Measurements from ENCODE around the gene RIT2. TPM values are rescaled to one million over a fixed set of nuclear protein-coding genes. Genes with fewer than 3 reads are reported as not detected.
"Not testable (repeated sequence)": the region's sequence is repeated elsewhere in the genome, so short reads cannot be mapped to it uniquely, and the experiment has no call there.

Gene RIT2
- total RNA-seq, 1 experiment from 2014 or later, result not detected

DNA sequence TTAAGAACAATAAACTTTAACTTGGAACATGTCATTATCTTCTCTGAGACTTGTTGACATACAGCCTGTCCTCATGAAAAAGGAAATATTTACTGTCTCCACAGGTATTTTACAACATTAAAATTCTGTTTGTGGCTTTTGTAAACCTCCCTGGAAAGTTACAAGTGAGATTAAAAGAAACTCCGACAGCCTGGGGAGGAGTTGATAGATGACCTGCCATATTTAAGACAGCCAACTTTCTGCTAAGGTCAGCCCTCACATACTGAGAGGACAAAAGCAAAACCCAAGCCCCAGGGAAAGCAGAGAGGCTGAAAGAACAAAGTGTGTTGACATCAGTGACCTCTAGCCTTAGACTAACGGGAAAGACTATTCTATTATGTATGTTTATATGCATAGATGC is 350.2 kb downstream of the RIT2 start:
- DNase-seq (ENCODE audit: low read depth in 1 of 2, low spot score in 2 of 2), result no peak
- Histone ChIP-seq H3K27ac (no peak overlapping the region), H3K36me3 (no peaks in the 10 kb centered on the region), H3K9me3 (replicated peaks) (no peaks in the 10 kb centered on the region), H3K27me3 (replicated peaks) (no peaks in the 10 kb centered on the region), H3K4me1 (replicated peaks) (no peaks in the 10 kb centered on the region), H3K4me3 (no peak overlapping the region)

DNA sequence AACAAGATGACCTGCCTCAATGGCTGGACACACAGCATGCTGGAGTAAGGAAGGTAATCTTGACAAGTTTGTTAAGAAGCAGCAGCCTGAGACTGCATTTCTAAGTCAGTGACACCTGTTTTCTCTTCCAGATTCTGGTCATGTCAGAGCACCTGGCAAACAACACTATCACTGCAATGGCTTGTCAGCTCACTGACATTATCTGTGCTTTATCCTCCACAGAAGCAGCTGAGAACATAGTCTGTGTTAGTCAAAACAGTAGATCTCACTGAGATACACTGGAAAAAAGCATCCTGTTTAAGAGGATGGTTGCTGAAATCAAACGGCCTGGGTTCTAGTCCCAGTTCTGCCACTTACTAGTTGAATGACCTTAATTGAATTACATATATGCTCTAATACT is 355.2 kb downstream of the RIT2 start:
- no peaks in the 10 kb centered on the region for H3K27me3 ChIP-seq (replicated peaks)
- H3K27ac ChIP-seq, result no peak overlapping the region
- H3K4me3 ChIP-seq, result no peak overlapping the region
- no peaks in the 10 kb centered on the region for H3K36me3 ChIP-seq
- no peaks in the 10 kb centered on the region for H3K9me3 ChIP-seq (replicated peaks)
- DNase-seq (ENCODE audit: low read depth in 1 of 2, low spot score in 2 of 2), result no peak
- H3K4me1 ChIP-seq (replicated peaks), result no peaks in the 10 kb centered on the region

DNA sequence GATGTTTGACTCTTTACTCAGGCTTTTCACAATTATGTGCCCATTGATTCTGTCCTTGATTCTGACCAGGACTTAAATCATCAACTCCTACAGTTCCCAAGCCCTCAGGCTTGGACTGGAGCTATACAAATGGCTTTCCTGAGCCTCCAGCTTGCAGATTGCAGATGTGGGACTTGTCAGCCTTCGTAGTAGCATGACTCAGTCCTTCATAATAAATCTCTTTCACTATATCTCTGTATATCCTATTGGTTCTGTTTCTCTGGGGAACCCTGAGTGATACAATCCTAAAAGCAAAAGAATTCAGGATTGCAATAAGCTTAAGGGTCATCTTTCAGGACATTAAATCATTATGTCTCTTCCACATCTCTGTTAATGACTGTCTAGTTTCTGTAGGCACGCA is 356.6 kb downstream of the RIT2 start:
- H3K4me1 ChIP-seq (replicated peaks), result no peaks in the 10 kb centered on the region
- no peak overlapping the region for H3K27ac ChIP-seq
- no peak overlapping the region for H3K4me3 ChIP-seq
- no peaks in the 10 kb centered on the region for H3K9me3 ChIP-seq (replicated peaks)
- no peak for DNase-seq (ENCODE audit: low read depth in 1 of 2, low spot score in 2 of 2)
- H3K27me3 ChIP-seq (replicated peaks), result no peaks in the 10 kb centered on the region
- H3K36me3 ChIP-seq, result no peaks in the 10 kb centered on the region

DNA sequence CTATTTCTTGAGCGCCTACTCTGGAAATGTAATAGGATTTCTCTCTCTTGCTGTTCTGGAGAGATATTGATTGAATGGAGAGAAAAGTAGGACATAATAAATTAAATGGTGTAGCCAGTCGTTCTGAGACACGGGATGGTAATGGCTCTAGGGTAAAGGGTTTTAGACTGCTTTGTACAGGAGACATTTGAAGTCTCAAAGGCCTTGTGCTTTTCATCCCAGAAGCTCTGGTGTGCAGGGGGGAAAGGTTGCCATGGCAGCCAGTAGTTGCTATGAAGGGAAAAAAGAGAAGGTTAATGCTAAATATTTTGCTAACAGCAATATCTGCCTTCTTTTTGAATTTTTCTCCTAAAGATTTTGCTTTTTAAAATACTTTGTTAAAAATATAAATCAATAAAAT is 359.3 kb downstream of the RIT2 start:
- no peak for DNase-seq (ENCODE audit: low read depth in 1 of 2, low spot score in 2 of 2)
- Histone ChIP-seq H3K9me3 (replicated peaks) (no peaks in the 10 kb centered on the region), H3K27ac (no peak overlapping the region), H3K27me3 (replicated peaks) (no peaks in the 10 kb centered on the region), H3K4me1 (replicated peaks) (no peaks in the 10 kb centered on the region), H3K4me3 (no peak overlapping the region), H3K36me3 (no peaks in the 10 kb centered on the region)

DNA sequence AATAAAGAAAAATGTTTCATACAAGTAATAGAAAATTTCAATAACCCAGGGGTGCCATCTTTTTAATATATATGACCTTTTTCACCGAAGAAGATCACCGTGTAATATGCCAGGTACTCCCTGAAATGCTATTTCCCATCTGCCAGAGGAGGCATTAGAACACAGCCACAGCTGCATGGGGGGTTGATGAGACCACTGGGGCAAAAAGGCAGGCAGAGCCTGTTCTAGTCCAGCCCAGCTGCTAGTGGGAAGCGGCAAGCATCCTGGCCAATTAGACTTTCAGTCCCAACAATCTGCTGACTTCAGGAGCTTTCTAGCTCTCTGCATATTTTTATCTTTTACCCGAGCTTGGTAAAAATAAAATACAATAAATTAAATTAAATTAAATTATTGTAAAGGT is 362.6 kb downstream of the RIT2 start:
- H3K27ac ChIP-seq, result no peak overlapping the region
- H3K27me3 ChIP-seq (replicated peaks), result no peaks in the 10 kb centered on the region
- H3K9me3 ChIP-seq (replicated peaks), result no peaks in the 10 kb centered on the region
- H3K4me1 ChIP-seq (replicated peaks), result no peaks in the 10 kb centered on the region
- H3K36me3 ChIP-seq, result no peaks in the 10 kb centered on the region
- DNase-seq (ENCODE audit: low read depth in 1 of 2, low spot score in 2 of 2), result no peak
- no peak overlapping the region for H3K4me3 ChIP-seq

DNA sequence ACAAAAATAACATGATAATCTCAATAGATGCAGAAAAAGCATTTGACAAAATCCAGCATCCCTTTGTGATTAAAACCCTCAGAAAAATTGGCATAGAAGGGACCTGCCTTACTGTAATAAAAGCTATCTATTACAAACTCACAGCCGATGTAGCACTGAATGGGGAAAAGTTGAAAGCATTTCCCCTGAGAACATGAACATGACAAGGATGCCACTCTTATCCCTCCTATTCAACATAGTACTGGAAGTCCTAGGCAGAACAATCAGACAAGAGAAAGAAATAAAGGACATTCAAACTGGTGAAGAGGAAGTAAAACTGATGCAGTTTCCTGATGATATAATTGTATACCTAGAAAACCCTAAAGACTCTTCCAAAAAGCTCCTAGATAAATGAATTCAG is 368.7 kb downstream of the RIT2 start:
- H3K4me3 ChIP-seq, result no peak overlapping the region
- H3K27me3 ChIP-seq (replicated peaks), result no peaks in the 10 kb centered on the region
- H3K27ac ChIP-seq, result no peak overlapping the region
- no peaks in the 10 kb centered on the region for H3K36me3 ChIP-seq
- H3K4me1 ChIP-seq (replicated peaks), result no peaks in the 10 kb centered on the region
- no peaks in the 10 kb centered on the region for H3K9me3 ChIP-seq (replicated peaks)
- no peak for DNase-seq (ENCODE audit: low read depth in 1 of 2, low spot score in 2 of 2)

DNA sequence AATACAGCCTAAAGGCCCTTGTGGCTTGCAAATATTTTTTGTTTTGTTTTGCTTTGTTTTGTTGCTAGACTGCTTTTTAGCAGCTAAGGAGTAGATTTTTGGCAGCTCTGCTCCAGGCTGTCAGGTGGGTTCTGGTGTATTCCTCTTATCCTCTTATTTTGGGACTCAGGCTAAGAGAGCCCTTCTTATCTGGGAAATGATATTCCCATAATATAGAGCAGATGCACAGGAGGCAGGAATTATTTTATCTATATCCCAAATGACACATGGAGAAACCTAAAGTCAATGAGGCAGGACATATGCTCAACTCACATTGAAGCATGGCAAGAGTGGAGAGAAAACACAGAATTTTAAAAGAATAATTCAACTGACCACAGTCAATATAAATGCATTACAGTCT is 369.6 kb downstream of the RIT2 start:
- DNase-seq (ENCODE audit: low read depth in 1 of 2, low spot score in 2 of 2), result no peak
- Histone ChIP-seq H3K4me3 (no peak overlapping the region), H3K9me3 (replicated peaks) (no peaks in the 10 kb centered on the region), H3K4me1 (replicated peaks) (no peaks in the 10 kb centered on the region), H3K27ac (no peak overlapping the region), H3K27me3 (replicated peaks) (no peaks in the 10 kb centered on the region), H3K36me3 (no peaks in the 10 kb centered on the region)

DNA sequence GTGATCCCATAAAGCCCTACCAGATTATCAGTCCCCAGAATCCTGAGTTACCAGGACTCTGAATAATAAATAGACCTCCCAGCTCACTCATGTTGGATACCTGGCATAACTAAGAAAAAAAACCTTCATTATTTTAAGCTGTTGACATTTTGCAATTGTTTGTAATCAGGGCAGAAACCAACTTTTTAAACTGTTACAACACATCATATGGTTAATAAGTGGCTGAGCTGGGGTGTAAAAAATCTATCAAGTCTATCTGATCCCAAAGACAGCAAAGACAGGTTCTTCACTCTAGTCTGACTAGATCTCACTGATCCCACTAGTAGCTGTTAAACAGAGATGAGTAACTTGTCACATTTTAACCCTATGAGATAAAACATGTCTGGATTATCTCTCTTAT is 370.3 kb downstream of the RIT2 start:
- H3K36me3 ChIP-seq, result no peaks in the 10 kb centered on the region
- no peaks in the 10 kb centered on the region for H3K27me3 ChIP-seq (replicated peaks)
- H3K4me1 ChIP-seq (replicated peaks), result no peaks in the 10 kb centered on the region
- no peaks in the 10 kb centered on the region for H3K9me3 ChIP-seq (replicated peaks)
- DNase-seq (ENCODE audit: low read depth in 1 of 2, low spot score in 2 of 2), result no peak
- no peak overlapping the region for H3K4me3 ChIP-seq
- no peak overlapping the region for H3K27ac ChIP-seq

DNA sequence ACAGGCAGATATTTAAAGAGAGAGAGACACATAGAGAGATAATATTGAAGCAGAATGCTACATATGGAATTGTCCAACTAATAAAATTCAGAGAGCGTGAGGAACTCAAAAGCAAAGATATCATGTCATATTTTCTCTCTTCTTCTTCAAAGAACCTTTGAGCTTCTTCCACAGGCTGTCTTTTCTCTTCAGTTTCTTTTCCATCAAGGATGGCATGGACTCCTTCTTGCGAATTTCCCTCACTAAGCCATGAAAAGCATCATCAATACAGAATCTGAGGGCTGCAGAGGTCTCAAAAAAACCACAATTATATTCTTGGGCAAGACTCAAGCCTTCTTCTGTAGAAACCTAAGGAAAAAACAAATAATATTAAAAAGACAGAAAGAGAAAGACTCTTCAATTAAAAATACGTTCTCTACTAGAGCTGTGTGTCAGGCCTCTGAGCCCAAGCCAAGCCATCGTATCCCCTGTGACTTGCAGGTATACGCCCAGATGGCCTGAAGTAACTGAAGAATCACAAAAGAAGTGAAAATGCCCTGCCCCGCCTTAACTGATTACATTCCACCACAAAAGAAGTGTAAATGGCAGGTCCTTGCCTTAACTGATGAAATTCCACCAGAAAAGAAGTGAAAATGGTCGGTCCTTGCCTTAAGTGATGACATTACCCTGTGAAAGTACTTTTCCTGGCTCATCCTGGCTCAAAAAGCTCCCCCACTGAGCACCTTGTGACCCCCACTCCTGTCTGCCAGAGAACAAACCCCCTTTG is 371.9 kb downstream of the RIT2 start:
- Histone ChIP-seq H3K4me1 (replicated peaks) (no peaks in the 10 kb centered on the region), H3K9me3 (replicated peaks) (no peaks in the 10 kb centered on the region), H3K27me3 (replicated peaks) (no peaks in the 10 kb centered on the region), H3K36me3 (no peaks in the 10 kb centered on the region), H3K4me3 (no peak overlapping the region), H3K27ac (no peak overlapping the region)
- no peak for DNase-seq (ENCODE audit: low read depth in 1 of 2, low spot score in 2 of 2)

DNA sequence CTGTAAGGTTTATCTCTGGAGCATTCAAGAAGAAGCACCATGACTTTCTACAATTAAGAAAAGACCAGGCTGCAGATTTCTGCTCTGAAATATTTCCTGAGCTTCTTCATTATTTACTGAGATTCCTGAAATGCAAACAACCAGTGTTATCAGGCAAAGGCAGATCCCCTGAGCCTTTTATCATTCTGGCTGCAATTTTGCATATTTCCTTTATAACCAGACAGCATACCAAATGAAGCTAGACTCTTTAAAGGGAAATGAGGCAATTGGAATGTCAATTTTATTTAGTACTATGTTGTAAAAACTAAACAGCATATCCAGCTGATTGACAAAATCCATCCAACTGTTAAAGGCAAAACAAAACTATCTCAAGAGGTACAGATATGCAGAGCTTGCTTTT is 372.5 kb downstream of the RIT2 start:
- H3K9me3 ChIP-seq (replicated peaks), result no peaks in the 10 kb centered on the region
- no peaks in the 10 kb centered on the region for H3K27me3 ChIP-seq (replicated peaks)
- no peaks in the 10 kb centered on the region for H3K36me3 ChIP-seq
- H3K4me1 ChIP-seq (replicated peaks), result no peaks in the 10 kb centered on the region
- DNase-seq (ENCODE audit: low read depth in 1 of 2, low spot score in 2 of 2), result no peak
- H3K4me3 ChIP-seq, result no peak overlapping the region
- H3K27ac ChIP-seq, result no peak overlapping the region

DNA sequence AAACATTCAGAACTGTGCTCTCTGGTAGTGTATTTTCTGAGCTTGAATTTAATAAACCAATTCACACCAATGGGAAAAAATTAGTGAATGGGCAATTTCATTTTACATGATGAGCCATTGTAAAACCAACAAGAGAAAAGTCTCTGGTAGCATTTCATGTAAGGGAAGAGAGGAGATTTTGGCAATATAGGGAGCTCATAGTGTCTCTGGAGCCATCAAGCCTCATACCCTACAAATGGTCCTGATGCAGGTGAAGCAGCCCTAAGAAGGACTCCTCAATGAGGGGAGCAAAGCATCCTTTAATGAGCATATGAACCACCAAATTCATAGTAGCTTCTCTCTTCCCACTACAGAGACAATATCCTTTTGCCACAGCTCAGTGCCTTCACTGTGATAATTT is 373.0 kb downstream of the RIT2 start:
- H3K4me3 ChIP-seq, result no peak overlapping the region
- H3K27me3 ChIP-seq (replicated peaks), result no peaks in the 10 kb centered on the region
- no peak for DNase-seq (ENCODE audit: low read depth in 1 of 2, low spot score in 2 of 2)
- no peak overlapping the region for H3K27ac ChIP-seq
- H3K36me3 ChIP-seq, result no peaks in the 10 kb centered on the region
- no peaks in the 10 kb centered on the region for H3K4me1 ChIP-seq (replicated peaks)
- H3K9me3 ChIP-seq (replicated peaks), result no peaks in the 10 kb centered on the region

DNA sequence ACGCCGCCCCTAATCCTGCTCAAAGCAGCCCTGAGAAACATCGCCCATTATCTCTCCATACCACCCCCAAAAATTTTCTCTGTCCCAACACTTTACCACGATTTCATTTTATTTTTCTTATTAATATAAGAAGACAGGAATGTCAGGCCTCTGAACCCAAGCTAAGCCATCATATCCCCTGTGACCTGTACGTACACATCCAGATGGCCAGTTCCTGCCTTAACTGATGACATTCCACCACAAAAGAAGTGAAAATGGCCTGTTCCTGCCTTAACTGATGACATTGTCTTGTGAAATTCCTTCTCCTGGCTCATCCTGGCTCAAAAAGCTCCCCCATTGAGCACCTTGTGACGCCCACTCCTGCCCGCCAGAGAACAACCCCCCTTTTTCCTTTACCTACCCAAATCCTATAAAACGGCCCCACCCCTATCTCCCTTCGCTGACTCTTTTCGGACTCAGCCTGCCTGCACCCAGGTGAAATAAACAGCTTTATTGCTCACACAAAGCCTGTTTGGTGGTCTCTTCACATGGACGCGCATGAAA is 373.6 kb downstream of the RIT2 start:
- not testable (repeated sequence) for H3K9me3 ChIP-seq (replicated peaks); H3K36me3 ChIP-seq; DNase-seq (ENCODE audit: low read depth in 1 of 2, low spot score in 2 of 2); H3K4me1 ChIP-seq (replicated peaks); H3K27me3 ChIP-seq (replicated peaks); H3K4me3 ChIP-seq; H3K27ac ChIP-seq

DNA sequence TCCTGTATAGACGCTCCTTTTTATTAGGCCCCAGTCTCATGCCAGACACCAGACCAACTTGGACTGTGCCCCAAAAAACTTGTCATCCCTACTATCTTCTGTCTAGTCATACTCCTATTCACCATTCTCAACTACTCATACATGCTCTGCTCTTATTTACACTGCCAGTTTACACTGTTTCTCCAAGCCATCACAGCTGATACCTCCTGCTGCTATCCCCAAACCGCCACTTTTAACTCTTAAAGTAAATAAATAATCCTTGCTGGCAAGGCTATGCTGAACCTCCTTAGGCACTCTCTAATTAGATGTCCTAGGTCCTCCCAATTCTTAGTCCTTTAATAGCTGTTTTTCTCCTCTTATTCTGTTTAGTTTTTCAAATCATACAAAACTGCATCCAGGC is 374.2 kb downstream of the RIT2 start:
- H3K9me3 ChIP-seq (replicated peaks); H3K36me3 ChIP-seq; H3K27ac ChIP-seq; H3K27me3 ChIP-seq (replicated peaks); H3K4me1 ChIP-seq (replicated peaks); H3K4me3 ChIP-seq; DNase-seq (ENCODE audit: low read depth in 1 of 2, low spot score in 2 of 2): not testable (repeated sequence)

DNA sequence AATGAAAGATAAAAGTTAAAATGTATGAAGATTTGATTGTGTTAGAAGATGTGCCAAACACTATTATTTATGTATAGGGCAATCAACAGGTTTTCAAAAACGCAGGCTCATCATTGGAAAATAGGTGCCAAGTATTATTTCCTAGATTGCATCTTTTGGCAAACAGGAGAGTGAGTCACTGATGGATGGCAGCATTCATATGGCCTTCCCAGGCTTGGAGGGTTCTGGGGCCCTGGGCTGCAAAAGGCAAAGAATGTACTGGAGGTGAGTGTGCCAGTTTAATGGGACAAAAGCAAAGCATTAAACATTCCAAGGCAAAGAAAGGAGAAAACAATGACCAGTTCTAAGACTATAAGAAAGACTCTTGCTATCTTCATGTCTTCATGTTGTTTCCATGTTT is 379.4 kb downstream of the RIT2 start:
- H3K27me3 ChIP-seq (replicated peaks), result no peaks in the 10 kb centered on the region
- H3K27ac ChIP-seq, result no peak overlapping the region
- no peaks in the 10 kb centered on the region for H3K4me1 ChIP-seq (replicated peaks)
- H3K4me3 ChIP-seq, result no peak overlapping the region
- DNase-seq (ENCODE audit: low read depth in 1 of 2, low spot score in 2 of 2), result no peak
- no peaks in the 10 kb centered on the region for H3K9me3 ChIP-seq (replicated peaks)
- H3K36me3 ChIP-seq, result no peaks in the 10 kb centered on the region

DNA sequence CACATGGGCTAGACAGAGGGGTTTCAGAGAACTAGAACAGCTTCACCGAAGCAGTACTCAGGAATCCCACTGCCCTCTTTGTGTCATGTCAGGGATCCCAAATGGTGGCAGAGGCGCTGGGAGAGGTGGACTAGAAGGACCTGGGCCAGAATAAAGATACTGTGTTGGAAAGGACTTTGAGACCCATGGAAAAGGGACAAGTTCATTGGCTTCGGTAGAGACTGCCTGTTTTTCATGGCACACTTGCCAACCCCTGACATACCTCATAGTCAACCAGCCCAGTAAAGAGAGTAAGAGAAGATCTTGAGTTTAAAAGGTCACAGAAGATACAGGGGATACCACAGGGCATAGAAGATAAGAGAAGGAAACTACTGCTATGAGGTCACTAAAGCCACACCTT is 381.0 kb downstream of the RIT2 start:
- DNase-seq (ENCODE audit: low read depth in 1 of 2, low spot score in 2 of 2), result no peak
- H3K4me1 ChIP-seq (replicated peaks), result no peaks in the 10 kb centered on the region
- H3K27me3 ChIP-seq (replicated peaks), result no peaks in the 10 kb centered on the region
- no peak overlapping the region for H3K27ac ChIP-seq
- no peaks in the 10 kb centered on the region for H3K36me3 ChIP-seq
- H3K9me3 ChIP-seq (replicated peaks), result no peaks in the 10 kb centered on the region
- H3K4me3 ChIP-seq, result no peak overlapping the region

Data from SJSA1 (cell line).